NCI-H1436 (cell line): ENCODE results near the gene CEMIP.
A peak's percentile ranks its signal among the peaks of the same experiment; 100 is the strongest.

Experiments
- DNase-seq: peaks from one replicate; lab custom pipeline; 2025; lab: John Stamatoyannopoulos, UW

The CEMIP gene

DNA sequence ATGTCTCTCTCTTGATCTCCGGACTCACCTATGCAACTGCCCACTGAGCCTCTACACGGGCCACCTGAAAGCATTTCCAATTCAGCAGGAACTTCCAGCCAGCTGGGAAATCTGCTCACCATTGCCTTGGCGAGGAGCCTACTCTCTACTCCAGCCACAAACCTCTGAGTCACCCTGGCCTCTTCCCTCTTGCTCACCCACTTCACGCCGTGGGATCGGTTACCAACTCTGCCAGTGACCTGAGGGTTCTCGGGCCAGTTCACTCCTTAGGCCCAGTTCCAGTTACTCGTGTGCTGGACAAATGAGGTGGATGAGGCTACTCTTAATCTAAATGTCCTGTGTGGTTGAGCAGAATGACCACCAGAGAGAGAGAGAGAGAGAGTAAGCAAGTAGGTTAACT lies 70.1 kb downstream of the CEMIP start:
- DNase-seq = no peak

DNA sequence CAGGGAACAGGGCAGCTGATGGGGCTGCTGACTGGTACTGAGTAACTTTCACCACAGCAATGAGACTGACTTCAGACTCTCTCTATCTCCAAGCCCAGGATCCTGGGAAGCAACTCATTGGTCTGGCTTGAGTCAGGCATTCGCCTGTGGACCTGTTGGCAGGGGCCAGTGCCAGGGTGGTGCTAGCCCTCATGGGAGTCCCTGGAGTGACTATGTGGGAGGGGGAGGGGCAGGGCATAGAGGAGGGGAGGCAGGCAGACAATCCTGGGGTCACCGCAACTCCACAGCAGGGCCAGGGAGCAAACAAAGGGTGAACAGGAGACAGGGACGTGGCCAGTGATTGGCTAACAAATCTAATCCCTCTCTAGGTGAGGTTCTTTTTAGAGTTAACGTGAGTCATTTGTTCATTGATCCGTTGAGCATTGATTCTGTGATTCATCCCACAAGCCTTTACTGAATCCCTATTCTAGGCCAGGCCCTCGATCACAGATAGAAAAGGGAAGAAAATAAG lies 71.8 kb downstream of the CEMIP start:
- no peak for DNase-seq

DNA sequence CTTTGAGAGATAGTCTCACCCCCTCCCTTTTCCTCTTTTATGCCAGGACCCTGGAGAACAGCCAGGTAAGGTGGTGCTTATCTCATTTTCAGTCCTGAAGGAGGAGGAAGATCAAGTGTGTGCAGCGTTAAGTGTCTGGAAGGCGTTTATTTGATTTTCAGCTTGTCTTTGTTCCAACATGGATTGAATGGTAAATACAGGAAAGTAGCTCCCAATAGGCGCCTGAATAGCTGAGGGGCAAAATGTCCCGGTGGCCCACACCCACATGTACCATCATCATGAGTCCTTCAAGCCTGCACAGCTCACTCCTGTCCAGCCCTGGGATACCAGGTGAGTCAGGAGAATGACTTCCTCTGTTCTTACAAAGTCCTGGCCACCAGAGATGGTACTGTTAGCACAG lies 73.5 kb downstream of the CEMIP start:
- no peak for DNase-seq

DNA sequence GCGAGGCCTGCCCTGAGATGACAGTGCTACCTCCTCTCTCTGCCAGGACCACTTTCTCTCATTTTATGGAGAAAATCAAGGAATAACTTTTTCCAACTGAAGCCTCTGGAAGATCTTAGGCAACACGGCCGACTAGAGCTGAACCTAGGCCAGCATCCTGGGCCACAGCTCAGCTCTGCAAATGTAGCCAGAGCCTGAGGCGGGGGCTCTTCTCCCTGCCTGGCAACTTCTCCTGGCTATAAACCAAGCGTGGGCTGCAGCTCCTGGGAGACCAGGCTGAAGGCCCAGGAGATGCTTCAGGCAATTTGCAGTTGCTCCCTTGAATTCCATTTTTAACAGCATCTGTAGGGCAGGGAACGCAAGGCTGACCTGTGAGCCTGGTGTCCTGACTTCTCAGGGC lies 74.9 kb downstream of the CEMIP start:
- no peak for DNase-seq

DNA sequence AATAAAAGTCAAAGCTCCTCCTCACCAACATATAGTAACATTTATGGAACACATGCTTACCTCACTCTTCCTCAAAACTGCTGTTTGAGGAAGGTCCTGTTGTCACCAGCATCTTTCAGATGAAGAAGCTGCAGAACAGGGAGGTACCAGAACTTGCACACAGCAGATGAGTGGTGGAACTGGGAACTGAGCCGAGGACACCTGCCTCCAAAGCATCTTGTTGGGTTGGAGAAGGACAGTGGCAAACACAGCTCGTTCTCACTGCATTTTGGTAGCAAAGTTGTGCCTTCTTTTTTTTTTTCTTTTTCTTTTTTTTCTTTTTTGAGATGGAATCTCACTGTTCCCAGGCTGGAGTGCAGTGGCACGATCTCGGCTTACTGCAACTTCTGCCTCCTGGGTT lies 76.0 kb downstream of the CEMIP start:
- DNase-seq = no peak

DNA sequence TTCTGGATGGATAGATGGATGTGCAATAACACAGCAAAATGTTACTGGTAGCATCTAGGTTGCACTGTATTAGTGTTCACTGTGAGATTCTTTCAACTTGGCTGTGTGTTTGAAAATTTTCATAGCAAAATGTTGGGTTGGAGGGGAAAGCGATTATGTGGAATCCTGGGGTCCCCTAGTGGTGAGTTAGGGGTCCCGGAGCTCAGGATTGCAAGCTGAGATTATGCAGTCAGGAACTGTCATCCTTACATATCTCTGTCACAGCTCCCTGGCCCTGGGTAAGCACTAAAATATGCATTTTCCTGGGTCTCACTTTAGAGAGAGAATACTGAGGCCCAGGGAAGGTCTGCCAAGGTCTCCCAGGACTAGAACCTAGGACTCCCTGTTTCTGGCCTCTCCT lies 77.2 kb downstream of the CEMIP start:
- no peak for DNase-seq

DNA sequence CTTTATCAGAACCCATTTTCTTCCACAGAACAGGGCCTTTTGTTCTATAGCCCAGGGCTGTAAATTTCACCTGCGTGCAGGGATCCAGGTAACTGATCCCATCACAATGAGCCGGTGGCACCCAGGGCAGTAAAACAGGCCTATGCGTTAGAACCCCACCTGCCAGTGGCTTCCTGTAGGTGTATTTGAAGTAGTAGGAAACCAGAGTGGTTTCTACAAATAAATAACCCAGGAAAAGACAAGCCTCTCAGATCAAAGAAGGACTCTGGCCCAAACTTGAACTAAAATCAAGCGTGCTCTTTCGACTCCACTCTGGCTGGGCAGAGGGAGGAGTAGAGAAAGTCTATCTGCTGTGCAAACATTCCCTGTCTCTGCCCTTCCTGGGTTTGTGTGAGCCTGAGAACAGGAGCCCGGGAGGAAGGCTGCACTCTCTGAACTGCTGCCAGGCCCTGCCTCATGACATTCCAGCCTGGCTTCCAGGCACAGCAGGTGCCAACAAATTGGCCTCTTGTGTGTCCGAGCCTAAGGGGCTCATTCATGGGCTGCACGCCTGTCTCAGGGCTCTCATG lies 77.7 kb downstream of the CEMIP start:
- no peak for DNase-seq

DNA sequence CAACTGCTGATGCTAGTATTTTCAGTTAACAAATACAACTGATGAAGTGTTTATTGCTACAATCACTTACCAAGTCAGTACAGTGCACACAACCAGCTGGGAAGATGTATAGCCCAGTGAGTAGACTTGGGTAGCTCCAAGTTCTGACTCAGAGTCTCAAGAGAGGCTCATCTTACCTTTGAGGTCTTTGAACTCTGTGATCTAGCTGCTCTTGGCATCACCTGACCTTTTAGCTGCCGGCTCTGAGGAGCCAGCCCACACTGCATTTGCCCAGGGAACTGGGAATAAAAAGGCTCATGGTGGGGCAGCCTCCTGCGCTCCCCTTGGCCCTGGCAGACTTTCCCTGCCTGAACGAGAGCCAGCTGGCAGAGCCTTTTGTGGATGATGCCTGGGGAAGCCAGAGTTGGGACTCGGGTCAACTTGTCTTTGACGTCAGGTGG lies 82.6 kb downstream of the CEMIP start:
- DNase-seq = no peak

DNA sequence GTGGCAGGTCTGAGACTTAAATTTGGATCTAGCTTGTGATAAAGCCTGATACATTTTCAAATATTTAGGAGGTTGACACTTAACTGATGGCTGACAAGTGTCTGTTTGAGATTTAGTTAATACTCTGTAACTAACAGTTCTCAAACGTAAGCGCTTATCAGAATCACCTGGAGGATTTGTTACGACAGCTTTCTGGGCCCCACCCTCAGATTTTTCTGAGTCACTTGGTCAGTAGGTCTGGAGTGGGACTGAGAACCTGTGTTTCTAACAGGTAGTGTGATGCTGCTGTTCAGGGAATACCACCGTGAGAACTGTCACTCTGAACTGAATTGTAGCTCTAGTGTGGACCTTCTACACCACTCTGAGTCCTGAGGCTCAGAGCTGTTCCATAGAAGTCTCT lies 85.5 kb downstream of the CEMIP start:
- DNase-seq = no peak

DNA sequence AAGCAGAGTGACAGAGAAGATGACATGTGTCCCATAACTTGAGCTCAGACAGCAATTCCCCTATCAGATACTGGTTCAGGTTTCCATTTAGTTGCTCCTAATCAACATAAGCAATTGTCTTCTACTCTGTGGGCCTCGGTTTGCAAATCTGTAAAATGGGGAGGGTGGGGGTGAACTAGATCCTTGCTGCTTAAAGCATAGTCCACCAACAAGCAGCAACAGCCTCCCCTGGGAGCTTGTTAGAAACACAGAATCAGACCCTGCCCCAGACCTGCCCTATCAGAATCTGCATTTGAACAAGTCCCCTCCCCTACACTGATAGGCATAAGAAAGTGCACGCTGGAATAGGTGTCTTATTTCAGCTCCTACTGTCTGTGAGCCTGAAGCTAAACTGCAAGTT lies 87.8 kb downstream of the CEMIP start:
- peak; percentile 10 for DNase-seq

DNA sequence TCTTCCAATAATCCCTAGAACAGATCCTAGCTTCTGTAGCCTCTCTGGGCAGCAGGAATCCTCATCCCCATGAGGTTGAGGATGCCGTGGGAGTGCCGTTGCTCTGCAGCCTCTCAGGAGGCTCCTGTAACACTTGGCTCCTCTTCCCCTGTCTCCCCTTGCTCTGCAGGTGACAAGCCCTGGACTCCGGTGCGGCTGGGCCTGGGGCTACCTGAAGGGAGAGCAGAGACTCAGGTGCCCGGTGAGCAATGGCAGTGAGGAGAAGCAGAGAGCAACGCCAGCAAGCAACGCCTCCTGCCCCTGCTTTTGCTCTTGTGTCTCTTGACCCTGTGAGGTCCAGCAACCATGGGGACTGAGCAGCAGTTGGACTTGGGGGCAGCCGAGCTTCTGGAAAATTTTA lies 91.2 kb downstream of the CEMIP start:
- DNase-seq = no peak

DNA sequence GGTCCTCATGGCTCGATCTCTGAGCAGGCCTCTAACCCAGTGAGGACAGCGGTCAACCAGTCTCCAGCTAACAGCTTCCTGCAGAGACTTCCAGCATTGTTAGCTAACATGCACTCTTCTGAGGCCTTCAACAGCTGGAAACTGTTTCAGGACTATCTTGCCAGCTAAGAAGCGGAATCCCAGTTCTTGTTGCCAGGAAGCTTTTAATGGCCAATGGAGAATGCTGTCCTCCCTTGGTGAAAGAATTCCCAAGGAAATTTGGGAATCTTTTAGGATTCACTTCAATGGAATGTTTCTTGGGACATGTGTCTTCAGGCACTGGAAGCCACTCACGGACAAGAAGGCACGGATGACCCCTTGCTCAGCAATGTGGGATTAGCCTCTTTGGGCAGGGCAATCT lies 91.7 kb downstream of the CEMIP start:
- DNase-seq = no peak

DNA sequence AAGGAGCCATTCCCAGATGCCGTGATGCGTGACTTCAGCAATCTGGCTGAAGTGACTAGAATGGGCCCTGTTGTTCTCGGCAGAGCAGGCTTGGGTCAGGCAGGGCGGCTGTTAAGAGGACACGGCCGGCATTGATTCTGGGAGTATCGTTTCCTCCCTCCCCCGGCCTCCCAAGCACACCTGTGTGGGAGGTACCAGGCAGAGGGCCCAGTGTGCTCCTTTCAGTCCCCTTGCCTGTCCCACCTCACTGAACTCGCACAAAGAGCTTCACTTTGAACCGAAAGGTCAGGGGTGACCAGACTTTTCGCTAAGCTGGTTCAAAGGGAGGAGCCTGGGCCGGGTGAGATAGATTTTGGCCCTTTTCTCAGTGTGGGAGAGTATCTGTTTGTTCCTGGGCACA lies 92.7 kb downstream of the CEMIP start:
- no peak for DNase-seq

DNA sequence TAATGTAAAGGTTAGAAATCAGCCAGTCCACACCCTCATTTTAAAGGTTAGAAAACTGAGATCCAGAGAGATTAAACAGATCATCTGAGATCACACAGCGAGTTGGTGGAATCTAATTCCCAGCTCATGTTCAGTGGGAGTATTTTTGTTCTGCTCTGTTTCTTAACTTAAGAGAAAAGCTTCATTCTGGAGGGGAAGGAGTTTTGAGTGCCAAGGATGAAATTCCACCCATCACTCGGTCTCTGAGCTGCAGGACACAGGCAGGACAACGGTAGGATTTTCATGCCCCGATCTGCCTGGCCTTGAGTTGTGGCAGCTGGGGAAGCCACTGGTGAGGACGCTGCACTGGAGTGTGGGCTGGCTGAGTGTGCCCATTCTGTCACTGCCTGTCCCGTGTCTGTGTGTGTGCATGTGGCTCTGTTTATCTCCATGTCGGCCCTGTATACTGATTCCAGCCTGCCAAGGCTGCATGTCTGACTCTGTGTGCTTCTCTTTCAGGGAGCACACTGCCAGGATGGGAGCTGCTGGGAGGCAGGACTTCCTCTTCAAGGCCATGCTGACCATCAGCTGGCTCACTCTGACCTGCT lies 94.3 kb downstream of the CEMIP start:
- DNase-seq = no peak

DNA sequence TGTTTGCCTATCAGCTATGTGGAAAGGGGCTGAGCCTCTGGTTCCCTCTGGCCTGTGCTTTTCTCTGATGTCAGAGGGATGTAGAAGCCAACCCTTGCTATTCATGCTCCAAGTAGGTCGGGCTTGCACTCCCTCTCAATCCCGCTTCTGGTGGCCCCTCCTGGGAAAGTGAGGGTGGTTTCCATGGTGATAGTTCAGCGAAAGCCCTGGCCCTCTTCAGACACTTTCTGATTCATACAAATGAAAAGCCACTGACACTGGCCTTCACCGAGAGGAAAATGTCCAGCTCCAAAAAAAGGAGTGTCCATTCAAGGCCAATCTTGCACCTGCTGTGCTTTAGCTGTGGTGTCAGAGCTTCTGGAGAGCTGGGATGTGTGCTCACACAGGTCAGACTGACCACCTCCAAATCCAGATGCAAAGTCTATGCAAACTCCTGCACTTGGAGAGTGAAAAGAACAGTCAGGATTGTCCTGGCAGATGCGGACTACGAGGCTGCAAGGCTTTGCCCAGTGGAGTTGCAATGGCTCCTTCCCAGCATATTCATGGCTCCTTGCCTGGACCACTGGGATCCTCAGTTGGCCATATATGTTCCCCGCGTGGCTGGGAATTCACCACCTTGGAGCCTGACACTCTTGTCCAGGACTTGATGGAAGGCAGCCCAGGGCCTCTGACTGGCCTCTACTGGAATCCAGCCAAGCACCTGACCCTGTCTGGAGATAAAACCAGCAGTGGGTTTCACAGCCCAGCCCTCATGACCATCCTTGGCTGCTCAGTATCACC lies 96.6 kb downstream of the CEMIP start:
- DNase-seq = no peak

DNA sequence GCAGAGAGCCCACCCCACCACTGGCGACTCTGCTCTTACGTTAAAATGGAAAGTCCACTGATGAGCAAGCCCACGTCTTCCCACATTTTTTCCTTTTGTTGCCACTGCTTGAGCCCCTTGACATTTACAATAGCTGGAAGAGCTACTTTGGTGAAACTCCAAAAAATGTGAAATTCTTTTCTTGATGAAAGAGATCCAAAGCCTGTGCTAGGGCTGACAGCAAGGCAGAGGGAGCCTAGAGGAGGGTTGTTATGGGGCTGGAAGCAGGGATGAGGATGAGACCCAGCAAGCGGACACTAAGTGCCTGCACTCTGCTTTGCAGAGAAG lies 97.1 kb downstream of the CEMIP start:
- no peak for DNase-seq

DNA sequence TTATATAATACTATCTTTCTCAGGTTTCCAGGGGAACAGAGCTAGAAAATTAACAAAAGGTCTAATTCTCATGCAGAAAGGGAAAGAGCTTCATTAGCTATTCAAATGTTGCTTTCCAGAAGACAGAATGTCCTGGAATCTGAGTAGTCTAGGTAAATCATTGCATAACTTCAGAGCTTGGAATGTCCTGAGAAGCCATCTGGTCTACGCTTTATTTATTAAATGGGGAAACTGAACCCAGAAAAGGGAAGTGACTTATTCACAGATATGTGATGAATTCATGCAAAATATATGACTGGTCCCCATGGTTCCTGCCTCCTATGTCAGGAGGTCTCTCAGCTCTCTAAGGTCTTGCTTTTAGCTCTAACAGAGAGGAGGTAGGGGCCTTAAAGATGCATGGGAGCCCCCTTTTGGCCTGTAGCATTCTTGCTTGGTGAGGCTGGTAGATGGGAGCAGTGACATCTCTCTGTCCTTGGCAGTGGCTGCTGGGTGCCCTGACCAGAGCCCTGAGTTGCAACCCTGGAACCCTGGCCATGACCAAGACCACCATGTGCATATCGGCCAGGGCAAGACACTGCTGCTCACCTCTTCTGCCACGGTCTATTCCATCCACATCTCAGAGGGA lies 99.2 kb downstream of the CEMIP start:
- no peak for DNase-seq

DNA sequence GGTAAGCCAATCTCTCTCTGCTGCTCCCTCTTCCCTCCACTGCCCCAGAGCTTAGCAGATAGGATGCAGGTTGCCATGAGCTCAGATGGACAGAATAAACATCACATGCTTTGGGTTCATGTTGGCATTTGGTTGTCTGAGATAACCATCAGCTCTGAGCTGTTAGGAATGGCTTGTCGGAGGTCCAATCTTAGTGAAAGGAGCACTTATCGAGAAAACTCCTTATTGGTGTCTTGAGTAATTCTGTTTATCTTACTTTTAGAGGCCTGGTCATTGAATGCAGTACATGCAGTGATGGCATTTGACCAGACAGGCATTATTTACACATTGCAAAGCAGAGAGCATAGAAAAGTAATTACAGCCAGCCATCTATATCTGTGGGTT lies 99.7 kb downstream of the CEMIP start:
- DNase-seq = no peak

DNA sequence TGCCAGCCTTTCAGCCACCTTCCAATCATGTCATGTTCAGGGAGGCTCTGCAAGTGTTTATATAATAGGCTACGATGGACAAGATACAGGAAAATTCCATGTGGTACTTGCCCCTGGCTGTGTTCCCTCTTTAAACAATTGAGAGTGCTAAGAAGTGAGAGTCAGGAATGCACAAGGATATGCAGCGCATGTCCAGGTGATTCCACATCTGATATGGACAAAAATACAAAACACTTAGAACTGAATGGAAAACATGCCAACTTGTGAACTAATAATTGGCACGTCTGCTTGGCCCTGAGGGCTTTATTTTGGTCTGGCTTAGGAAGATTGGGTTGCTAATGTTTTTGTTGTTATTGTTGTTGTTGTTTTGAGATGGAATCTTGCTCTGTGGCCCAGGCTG lies 100.9 kb downstream of the CEMIP start:
- no peak for DNase-seq

DNA sequence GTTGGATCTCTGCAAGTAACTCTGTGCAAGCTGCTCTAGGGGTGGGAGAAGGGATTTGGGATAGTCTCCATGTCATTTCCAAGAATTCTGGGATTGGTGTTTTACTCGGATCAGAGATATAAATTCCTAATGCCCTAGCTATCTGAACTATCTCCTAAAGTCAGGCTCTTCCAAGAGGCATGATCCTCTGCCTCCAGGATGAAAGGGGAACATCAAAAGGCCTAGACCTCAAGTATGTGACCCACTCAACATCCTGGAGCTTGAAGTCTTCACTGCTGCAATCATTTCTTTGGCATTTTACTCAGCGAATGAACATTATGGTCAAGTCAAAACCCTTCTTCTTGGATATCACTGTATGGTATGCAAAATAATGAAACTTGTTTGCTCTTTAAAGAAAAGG lies 104.5 kb downstream of the CEMIP start:
- no peak for DNase-seq

DNA sequence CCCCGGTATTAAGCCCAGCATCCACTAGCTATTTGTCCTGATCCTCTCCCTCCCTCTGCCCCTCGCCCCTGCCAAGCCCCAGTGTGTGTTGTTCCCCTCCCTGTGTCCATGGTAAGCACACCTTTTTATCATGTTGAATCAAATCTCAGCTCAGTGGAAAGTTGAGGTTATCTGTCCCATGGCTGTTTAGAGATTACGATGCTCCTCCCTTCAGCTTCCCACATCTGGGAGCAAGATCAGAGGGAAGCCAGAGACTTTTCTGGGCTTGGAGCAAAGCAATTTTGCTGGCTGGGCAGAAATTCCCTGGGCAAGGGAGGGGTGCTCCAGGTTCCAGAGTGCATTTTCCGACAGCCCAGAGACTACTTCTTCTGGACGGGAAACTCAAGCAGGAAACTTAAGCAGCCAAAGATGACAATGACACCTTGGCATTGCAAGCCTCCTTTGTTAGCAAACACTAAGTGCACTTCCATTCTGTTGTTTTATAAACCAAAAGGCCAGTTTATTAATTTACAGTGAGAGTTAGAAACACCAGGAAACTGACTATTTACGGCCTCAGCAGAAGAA lies 105.9 kb downstream of the CEMIP start:
- DNase-seq = no peak

DNA sequence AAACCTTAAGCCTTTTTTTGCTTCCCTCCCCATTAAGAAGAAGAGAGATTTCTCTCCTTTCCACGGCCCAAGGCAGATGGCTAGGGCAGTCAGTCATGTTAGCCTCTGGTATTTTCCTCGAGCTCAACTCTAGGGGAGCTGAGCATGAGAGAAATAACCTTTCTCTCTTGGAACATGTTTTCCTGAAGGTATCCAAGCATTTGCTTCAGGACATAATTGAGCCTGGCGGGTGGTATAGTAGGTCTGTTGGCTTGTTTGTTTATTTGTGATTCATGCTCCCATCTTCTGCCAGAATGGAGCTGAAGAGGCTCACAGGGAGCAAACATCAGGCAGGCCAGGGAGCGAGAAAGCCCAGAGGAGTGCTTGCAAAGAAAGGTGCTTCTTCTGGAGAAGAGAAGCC lies 108.0 kb downstream of the CEMIP start:
- DNase-seq = no peak

DNA sequence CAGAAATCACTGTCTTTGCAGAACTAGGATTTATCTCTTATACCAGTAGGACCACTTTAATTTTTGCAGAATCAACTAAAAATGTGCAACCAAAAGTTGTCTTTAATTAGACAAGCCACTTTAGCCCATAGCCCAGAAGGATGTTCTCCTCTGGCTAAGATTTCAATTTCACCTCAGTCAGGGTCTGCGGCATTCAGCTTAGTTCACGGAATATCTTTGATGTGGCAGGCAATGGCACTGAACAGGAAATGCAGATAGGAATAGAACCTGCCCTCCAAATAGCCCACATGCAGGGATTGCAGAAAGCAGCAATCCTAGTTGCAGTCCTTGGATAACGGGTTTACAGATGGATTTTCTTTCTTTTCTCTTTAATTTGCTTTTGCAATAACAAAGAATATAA lies 109.7 kb downstream of the CEMIP start:
- no peak for DNase-seq
